Stimulated activated CD4-positive, alpha-beta T cell treated with anti-CD3 and anti-CD28 coated beads, Interleukin-1b, Interleukin-23, amount 100 ng/mL, for 1 hour (primary cell): ENCODE data around the gene IFNAR2.

Source experiments
- DNase-seq, 2 donors: peaks; one replicate each; pipeline ENCODE4 v3.0.0-alpha.2; 2020; ENCODE audit warnings: low read depth in 2 of 2

IFNAR2 gene

GRCh38 chr21:33229784-33230544 lies at the start of gene IFNAR2:
Gene IFNAR2, plus strand, starts transcription at chr21:33229938. Its CDS starts 11,985 bp downstream, at chr21:33241923.
- peak; percentile 32 to 59 for DNase-seq

GRCh38 chr21:33185852-33186251 lies 43.9 kb upstream of the IFNAR2 start:
- DNase-seq = no peak

- no peak for DNase-seq
These were observed 42.5 kb upstream of the IFNAR2 start for GRCh38 chr21:33187276-33187675.

GRCh38 chr21:33189237-33189636 lies 40.5 kb upstream of the IFNAR2 start:
- DNase-seq = no peak

- DNase-seq = no peak
These were observed 39.9 kb upstream of the IFNAR2 start for GRCh38 chr21:33189824-33190223.

- peak; percentile 21 to 29 for DNase-seq
These were observed 32.8 kb upstream of the IFNAR2 start for GRCh38 chr21:33196941-33197374.

GRCh38 chr21:33197496-33197895 lies 32.2 kb upstream of the IFNAR2 start:
- DNase-seq = no peak

GRCh38 chr21:33198346-33199099 lies 31.2 kb upstream of the IFNAR2 start:
- DNase-seq = no peak

GRCh38 chr21:33199100-33199464 lies 30.7 kb upstream of the IFNAR2 start:
- no peak for DNase-seq

- peak; percentile 48 to 64 for DNase-seq
These were observed 30.1 kb upstream of the IFNAR2 start for GRCh38 chr21:33199516-33200217.

- no peak for DNase-seq
These were observed 27.8 kb upstream of the IFNAR2 start for GRCh38 chr21:33201956-33202355.

- DNase-seq = no peak
These were observed 27.0 kb upstream of the IFNAR2 start for GRCh38 chr21:33202464-33203363.

- no peak for DNase-seq
These were observed 26.4 kb upstream of the IFNAR2 start for GRCh38 chr21:33203371-33203724.

GRCh38 chr21:33205476-33205875 lies 24.3 kb upstream of the IFNAR2 start:
- DNase-seq = no peak

GRCh38 chr21:33206771-33207281 lies 22.9 kb upstream of the IFNAR2 start:
- DNase-seq = no peak

- no peak for DNase-seq
These were observed 22.1 kb upstream of the IFNAR2 start for GRCh38 chr21:33207449-33208149.

GRCh38 chr21:33208534-33208933 lies 21.2 kb upstream of the IFNAR2 start:
- no peak for DNase-seq

- no peak for DNase-seq
These were observed 18.4 kb upstream of the IFNAR2 start for GRCh38 chr21:33211305-33211704.

GRCh38 chr21:33211732-33212131 lies 18.0 kb upstream of the IFNAR2 start:
- no peak for DNase-seq

- DNase-seq = no peak
These were observed 17.4 kb upstream of the IFNAR2 start for GRCh38 chr21:33212159-33212851.
